IMR-90 (cell line): Measurements from ENCODE around the gene CACNB3. TPM values are rescaled to one million over a fixed set of nuclear protein-coding genes. Genes with fewer than 3 reads are reported as not detected.

Source experiments
- ATAC-seq: fragments of 200-7000 bp; cut with Tn5 transposase; 2 replicates; pipeline ENCODE4 v1.9.1; 2020; ENCODE audit warnings: low read depth, mild to moderate bottlenecking, moderate library complexity
- BruUV-seq: library from RNA; stranded (reverse); fragments of 400-500 nt; replicated peaks from 2 replicates; lab custom pipeline; 2021; lab: Mats Ljungman, UMichigan
- CTCF ChIA-PET: fragments of 300-600 bp; formaldehyde crosslinking; extraction: SDS; loops from one replicate; lab custom pipeline; 2021; ENCODE audit warnings: antibody characterized with exemption; lab: Yijun Ruan, JAX
- POLR2A ChIA-PET: fragments of 300-600 bp; sonication (Branson Sonifier 250); formaldehyde crosslinking; loops from one replicate; lab custom pipeline; 2022; ENCODE audit warnings: antibody characterized with exemption; ENCODE audit not compliant: unreplicated experiment; lab: Charles Lee
- DNase-seq: peaks from one replicate; pipeline ENCODE4 v3.0.0; 2013
- H2AFZ ChIP-seq: replicated peaks from 2 replicates; pipeline ENCODE3; 2013; ENCODE audit warnings: low read length, mild to moderate bottlenecking; ENCODE audit not compliant: poor library complexity
- H2AK5ac ChIP-seq: 2 replicates; pipeline ENCODE4 v1.6.1; 2013; ENCODE audit warnings: low read depth, low read length, inconsistent platforms
- H2AK9ac ChIP-seq: replicated peaks from 2 replicates; pipeline ENCODE3; 2013; ENCODE audit warnings: mild to moderate bottlenecking, low read depth, low read length, moderate library complexity; ENCODE audit not compliant: poor library complexity
- H2BK120ac ChIP-seq: 2 replicates; pipeline ENCODE4 v1.6.1; 2013; ENCODE audit warnings: low read depth, low read length, inconsistent platforms
- H2BK15ac ChIP-seq: 3 replicates; pipeline ENCODE4 v1.6.1; 2013; ENCODE audit warnings: low read depth, low read length, inconsistent platforms
- H2BK20ac ChIP-seq: 2 replicates; pipeline ENCODE4 v1.6.1; 2013; ENCODE audit warnings: low read depth, mild to moderate bottlenecking, inconsistent platforms, low read length, moderate library complexity
- H2BK5ac ChIP-seq: 2 replicates; pipeline ENCODE4 v1.6.1; 2013; ENCODE audit warnings: mild to moderate bottlenecking, low read depth, low read length, inconsistent platforms; ENCODE audit not compliant: poor library complexity, severe bottlenecking
- H3K14ac ChIP-seq: replicated peaks from 2 replicates; pipeline ENCODE4 v1.6.1; 2013; ENCODE audit warnings: low read depth, low read length, inconsistent platforms
- H3K18ac ChIP-seq: 2 replicates; pipeline ENCODE4 v1.6.1; 2013; ENCODE audit warnings: low read depth, low read length, control low read depth
- H3K23ac ChIP-seq: 2 replicates; pipeline ENCODE4 v1.6.1; 2013; ENCODE audit warnings: low read depth, low read length, inconsistent platforms
- H3K27ac ChIP-seq: 2 replicates; pipeline ENCODE4 v1.5.1; 2013; ENCODE audit warnings: mild to moderate bottlenecking, control low read depth, low read length; ENCODE audit not compliant: insufficient read depth
- H3K27me3 ChIP-seq: 2 replicates; pipeline ENCODE4 v1.6.1; 2013; ENCODE audit warnings: low read length; ENCODE audit not compliant: control insufficient read depth, insufficient read depth
- H3K36me3 ChIP-seq: 2 replicates; pipeline ENCODE4 v1.6.1; 2013; ENCODE audit warnings: low read length, mixed read lengths; ENCODE audit not compliant: control insufficient read depth, insufficient read depth
- H3K4ac ChIP-seq: 2 replicates; pipeline ENCODE4 v1.6.1; 2013; ENCODE audit warnings: low read depth, low read length, inconsistent platforms
- H3K4me1 ChIP-seq: 2 replicates; pipeline ENCODE4 v1.6.1; 2013; ENCODE audit warnings: low read length, mixed read lengths; ENCODE audit not compliant: control insufficient read depth, insufficient read depth
- H3K4me2 ChIP-seq: 2 replicates; pipeline ENCODE4 v1.6.1; 2013; ENCODE audit warnings: low read depth, mild to moderate bottlenecking, control low read depth, low read length, moderate library complexity
- H3K4me3 ChIP-seq: 2 replicates; pipeline ENCODE4 v1.5.1; 2013; ENCODE audit warnings: low read depth, mild to moderate bottlenecking, control low read depth, low read length, moderate library complexity; ENCODE audit not compliant: insufficient read depth
- H3K56ac ChIP-seq: 2 replicates; pipeline ENCODE4 v1.6.1; 2013; ENCODE audit warnings: low read length, inconsistent platforms; ENCODE audit not compliant: insufficient read depth; ENCODE audit errors: extremely low read depth
- H3K79me1 ChIP-seq, 2 experiments: 2 replicates each; pipeline ENCODE4 v1.6.1; 2013; ENCODE audit warnings: low read length in 2 of 2, inconsistent platforms in 1 of 2, low read depth in 1 of 2
- H3K9ac ChIP-seq: 2 replicates; pipeline ENCODE4 v1.6.1; 2013; ENCODE audit warnings: low read depth, low read length, control low read depth
- H3K9me1 ChIP-seq: 2 replicates; pipeline ENCODE4 v1.6.1; 2013; ENCODE audit warnings: low read length, inconsistent platforms; ENCODE audit not compliant: insufficient read depth
- H3K9me3 ChIP-seq: 2 replicates; pipeline ENCODE4 v1.6.1; 2013; ENCODE audit warnings: low read length; ENCODE audit not compliant: control insufficient read depth, insufficient read depth
- H4K20me1 ChIP-seq: 2 replicates; pipeline ENCODE4 v1.6.1; 2013; ENCODE audit warnings: low read length, inconsistent platforms; ENCODE audit not compliant: insufficient read depth
- H4K5ac ChIP-seq: 2 replicates; pipeline ENCODE4 v1.6.1; 2013; ENCODE audit warnings: mild to moderate bottlenecking, low read depth, low read length, control low read depth
- H4K8ac ChIP-seq, 2 experiments: 2 replicates each; pipeline ENCODE4 v1.6.1; 2013; ENCODE audit warnings: low read depth in 2 of 2, low read length in 2 of 2, control low read depth in 1 of 2, inconsistent platforms in 1 of 2
- H4K91ac ChIP-seq: 2 replicates; pipeline ENCODE4 v1.6.1; 2013; ENCODE audit warnings: low read depth, low read length, inconsistent platforms; ENCODE audit not compliant: insufficient read depth
- BHLHE40 ChIP-seq: fragments of 150-350 bp; IDR thresholded peaks from 2 replicates; pipeline ENCODE4 v1.6.1; 2016; ENCODE audit warnings: mild to moderate bottlenecking, low read depth, low read length
- CEBPB ChIP-seq: IDR thresholded peaks from 2 replicates; pipeline ENCODE4 v1.6.1; 2012; ENCODE audit warnings: low read depth, low read length, improper control_type of control experiment
- FOS ChIP-seq: fragments of 150-350 bp; IDR thresholded peaks from 2 replicates; pipeline ENCODE4 v1.6.1; 2016; ENCODE audit warnings: low read depth, low read length
- MAFK ChIP-seq: IDR thresholded peaks from 2 replicates; pipeline ENCODE4 v1.6.1; 2012; ENCODE audit warnings: low read depth, low read length, improper control_type of control experiment
- MAZ ChIP-seq: IDR thresholded peaks from 2 replicates; pipeline ENCODE4 v1.6.1; 2012; ENCODE audit warnings: low read depth, mild to moderate bottlenecking, low read length, improper control_type of control experiment, moderate library complexity, borderline replicate concordance
- POLR2A ChIP-seq: IDR thresholded peaks from 2 replicates; pipeline ENCODE4 v1.6.1; 2012; ENCODE audit warnings: mild to moderate bottlenecking, low read depth, low read length
- RAD21 ChIP-seq: IDR thresholded peaks from 2 replicates; pipeline ENCODE4 v1.6.1; 2012; ENCODE audit warnings: low read length, improper control_type of control experiment
- RCOR1 ChIP-seq: IDR thresholded peaks from 2 replicates; pipeline ENCODE4 v1.6.1; 2012; ENCODE audit warnings: mild to moderate bottlenecking, low read length, improper control_type of control experiment; ENCODE audit not compliant: insufficient replicate concordance
- WGBS, 2 experiments: methylation state at CpG; one replicate each; pipeline versions ENCODE4 v1.1.5 to v1.1.7; 2013; ENCODE audit warnings: missing lambda C conversion rate in 2 of 2; ENCODE audit not compliant: insufficient read length in 1 of 2; ENCODE audit errors: extremely low coverage in 2 of 2; 5-methylcytosine and 5-hydroxymethylcytosine counted together
- dilution Hi-C: fragments of 300-500 bp; cut with HindIII; formaldehyde crosslinking; loops from one replicate; pipeline ENCODE4 v1.14.3; 2018; ENCODE audit warnings: low sequenced_read_pairs; ENCODE audit not compliant: unreplicated experiment
- in situ Hi-C: fragments of 300-500 bp; cut with MboI; formaldehyde crosslinking; loops from 3 replicates; pipeline ENCODE4 v1.14.3; 2019; ENCODE audit warnings: low sequenced_read_pairs, inconsistent platforms, mixed read lengths
- intact Hi-C: fragments of 100-400 bp; cut with micrococcal nuclease; formaldehyde crosslinking; loops from 2 replicates; pipeline ENCODE4 v1.10.0; 2022
- polyA plus RNA-seq, 3 experiments: library from polyadenylated mRNA; depleted of rRNA; stranded (reverse); fragments of >200 nt; gene quantifications; 2 replicates each; pipeline ENCODE4 v1.2.3, GENCODE V29; 2012; ENCODE audit warnings: low replicate concordance in 1 of 3
- total RNA-seq: library from RNA; depleted of rRNA; stranded (reverse); fragments of >200 nt; gene quantifications from 2 replicates; pipeline ENCODE4 v1.2.3, GENCODE V29; 2012
- TF ChIP-seq, protein P1 (sequence below): fragments of 150-350 bp; IDR thresholded peaks from 2 replicates; pipeline ENCODE4 v1.6.1; 2017; ENCODE audit warnings: mild to moderate bottlenecking, antibody characterized with exemption, low read length, low read depth

The CACNB3 gene
- total and polyA plus RNA-seq, 2 of the 4 experiments (the other 2 are of a cell fraction) = 18.1 to 45.1 TPM

DNA sequence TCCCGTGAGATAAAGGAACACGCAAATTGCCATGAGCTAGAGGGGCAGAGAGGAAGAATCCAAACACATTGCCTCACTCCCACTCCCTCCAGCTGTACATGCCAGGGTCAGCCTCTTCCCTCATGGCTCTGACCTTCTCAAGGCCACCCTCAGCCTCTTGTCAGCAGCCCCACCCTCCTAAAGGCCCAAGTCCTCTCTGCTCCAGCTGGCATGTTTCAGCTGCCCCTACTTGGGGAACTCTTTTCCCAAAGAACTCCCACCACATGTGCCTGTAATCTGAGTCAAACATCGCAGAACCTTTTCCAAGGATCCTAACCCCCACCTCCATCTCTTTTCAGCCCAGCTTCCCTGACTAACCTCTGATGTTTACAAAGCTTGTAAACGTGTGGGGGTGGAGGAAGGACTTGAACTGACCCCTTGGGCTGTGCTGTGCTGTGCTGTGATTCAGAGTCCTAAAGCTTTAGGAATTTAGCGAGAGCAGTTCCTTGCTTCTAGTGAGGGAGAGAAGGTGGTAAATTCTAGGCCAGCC, 7.3 kb upstream of the CACNB3 start:
- Histone ChIP-seq H2AK9ac (peak overlapping the region; percentile 93), H3K27ac (peak overlapping the region; percentile 95), H3K4me2 (peak overlapping the region; percentile 42), H2BK5ac (peak overlapping the region; percentile 99), H2AFZ (peak overlapping the region; percentile 86), H3K23ac (peak overlapping the region; percentile 99), H3K14ac (peak overlapping the region; percentile 99), H3K56ac (peak overlapping the region; percentile 83), H4K8ac (peak overlapping the region; percentile 86 to 95), H3K18ac (peak overlapping the region; percentile 97), H2BK20ac (peak overlapping the region; percentile 99), H2BK120ac (peak overlapping the region; percentile 99), H4K5ac (peak overlapping the region; percentile 85), H2BK15ac (peak overlapping the region; percentile 95; the same call in 2 of the 3 replicates), H3K9me3 (no peaks in the 10 kb centered on the region), H3K9ac (peak overlapping the region; percentile 47; the same call in 1 of the 2 replicates), H3K9me1 (peaks cover 32% of the 10 kb centered on the region), H4K20me1 (no peaks in the 10 kb centered on the region), H4K91ac (peak overlapping the region; percentile 99), H3K36me3 (no peaks in the 10 kb centered on the region), H3K4me3 (no peak overlapping the region), H3K27me3 (no peaks in the 10 kb centered on the region), H2AK5ac (peak overlapping the region; percentile 99), H3K79me1 (peaks cover 9 to 51% of the 10 kb centered on the region in 2 experiments), H3K4ac (peak overlapping the region; percentile 99), H3K4me1 (peaks cover 26% of the 10 kb centered on the region)
- intact Hi-C loops (loop anchor here (1.0 to 5.0 kb wide), 4 partner anchors 14 to 614 kb away; partner anchors contain the start of gene ADCY6), in situ Hi-C loops (no loop called here), dilution Hi-C loops (no loop called here)
- no TSS peak for BruUV-seq
- ATAC-seq = peak; percentile 60
- 0% methylated on average over 1 of the region's 5 CpGs; no CpG with 5 or more reads in 1 of the 2 experiments for WGBS, 2 experiments
- ChIA-PET POLR2A (interaction anchor here (0.6 to 1.2 kb wide), 5 partner anchors 9 to 1548 kb away, joined by 3 to 4 read pairs (median 3); no protein-coding TSS in a partner anchor), CTCF (interaction anchor here (1.0 to 1.1 kb wide), 2 partner anchors 10 to 16 kb away, joined by 3 to 5 read pairs; no protein-coding TSS in a partner anchor)
- peak; percentile 98 for DNase-seq
- TF ChIP-seq POLR2A (no peak), CEBPB (peak; percentile 42; the same call in 1 of the 2 replicates), MAFK (no peak), MAZ (peak; percentile 82; the same call in 1 of the 2 replicates), BHLHE40 (peak; percentile 71), FOS (peak; percentile 80), RCOR1 (peak; percentile 62), RAD21 (no peak; the same call in 1 of the 2 replicates)
- TF ChIP-seq, protein P1, sequence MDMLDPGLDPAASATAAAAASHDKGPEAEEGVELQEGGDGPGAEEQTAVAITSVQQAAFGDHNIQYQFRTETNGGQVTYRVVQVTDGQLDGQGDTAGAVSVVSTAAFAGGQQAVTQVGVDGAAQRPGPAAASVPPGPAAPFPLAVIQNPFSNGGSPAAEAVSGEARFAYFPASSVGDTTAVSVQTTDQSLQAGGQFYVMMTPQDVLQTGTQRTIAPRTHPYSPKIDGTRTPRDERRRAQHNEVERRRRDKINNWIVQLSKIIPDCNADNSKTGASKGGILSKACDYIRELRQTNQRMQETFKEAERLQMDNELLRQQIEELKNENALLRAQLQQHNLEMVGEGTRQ = peak; percentile 44; the same call in 1 of the 2 replicates
